ENCODE results near the gene HIBADH.

HIBADH gene

GRCh38 chr7:27655184-27655583 lies 7.5 kb downstream of the HIBADH start:
- no peak overlapping the region for H3K4ac ChIP-seq (ENCODE audit: low read depth in 1 of 2, low read length in 2 of 2)
- no peak overlapping the region for H2AFZ ChIP-seq (ENCODE audit: low read depth, low read length)
- DNase-seq: no peak
- WGBS: 100% methylated on average over 1 of the region's 1 CpG
- H3K4me3 ChIP-seq (ENCODE audit: insufficient read depth in 1 of 2, low read depth in 1 of 2, low read length in 2 of 2): no peak overlapping the region
- H3K36me3 ChIP-seq (ENCODE audit: control insufficient read depth in 1 of 2, insufficient read depth in 2 of 2, low read depth in 1 of 2, low read length in 2 of 2): peaks cover 3 to 36% of the 10 kb centered on the region in 2 experiments
- H3K14ac ChIP-seq (ENCODE audit: low read length in 2 of 2): no peak overlapping the region
- no peaks in the 10 kb centered on the region for H3K9me3 ChIP-seq (ENCODE audit: control insufficient read depth, low read length)
- H3K9ac ChIP-seq (ENCODE audit: low read length): no peak overlapping the region
- no peak overlapping the region for H3K23ac ChIP-seq (ENCODE audit: low read length in 2 of 2)
- H2BK12ac ChIP-seq (ENCODE audit: low read length in 2 of 2): no peak overlapping the region
- H3K79me1 ChIP-seq (replicated peaks; ENCODE audit: low read length, poor library complexity, severe bottlenecking): peaks cover 10% of the 10 kb centered on the region
- no peak overlapping the region for H2AK5ac ChIP-seq (ENCODE audit: low read length, severe bottlenecking)
- no peak overlapping the region for H2BK120ac ChIP-seq (ENCODE audit: low read depth, low read length)
- H2BK15ac ChIP-seq (ENCODE audit: low read depth, poor library complexity, severe bottlenecking): no peak overlapping the region
- H3K4me2 ChIP-seq (ENCODE audit: low read length, poor library complexity, severe bottlenecking): no peak overlapping the region
- H3K27ac ChIP-seq (ENCODE audit: low read length, poor library complexity, severe bottlenecking): no peak overlapping the region
- H4K91ac ChIP-seq (ENCODE audit: low read length): no peak overlapping the region
- H2BK5ac ChIP-seq (ENCODE audit: low read depth, low read length, poor library complexity, severe bottlenecking): no peak overlapping the region
- H3K4me1 ChIP-seq (ENCODE audit: control insufficient read depth, insufficient read depth, low read depth, low read length): peaks cover 3% of the 10 kb centered on the region
- H4K8ac ChIP-seq (ENCODE audit: low read length): no peak overlapping the region
- H3K18ac ChIP-seq (ENCODE audit: low read depth in 1 of 2, low read length in 2 of 2): no peak overlapping the region
- H3K27me3 ChIP-seq (ENCODE audit: control insufficient read depth in 1 of 2, insufficient read depth in 1 of 2, low read length in 2 of 2): no peaks in the 10 kb centered on the region

DNA sequence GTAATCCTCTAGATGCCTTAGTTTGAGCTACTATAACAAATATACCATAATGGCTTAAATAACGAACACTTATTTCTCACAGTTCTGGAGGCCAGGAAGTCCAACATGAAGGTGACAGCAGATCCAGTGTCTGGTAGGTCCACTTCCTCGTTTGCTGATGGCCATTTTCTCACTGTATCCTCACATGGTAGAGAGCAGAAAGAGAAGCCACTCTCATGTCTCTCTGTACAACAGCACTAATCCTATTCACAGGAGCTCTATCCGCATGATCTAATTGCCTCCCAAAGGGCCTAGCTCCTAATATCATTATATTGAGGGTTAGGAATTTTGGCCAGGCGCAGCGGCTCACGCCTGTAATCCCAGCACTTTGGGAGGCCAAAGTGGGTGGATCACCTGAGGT lies 10.2 kb downstream of the HIBADH start:
- H3K18ac ChIP-seq (ENCODE audit: low read depth in 1 of 2, low read length in 2 of 2): no peak overlapping the region
- no peaks in the 10 kb centered on the region for H3K9me3 ChIP-seq (ENCODE audit: control insufficient read depth, low read length)
- H3K23ac ChIP-seq (ENCODE audit: low read length in 2 of 2): no peak overlapping the region
- no peaks in the 10 kb centered on the region for H3K27me3 ChIP-seq (ENCODE audit: control insufficient read depth in 1 of 2, insufficient read depth in 1 of 2, low read length in 2 of 2)
- H2BK5ac ChIP-seq (ENCODE audit: low read depth, low read length, poor library complexity, severe bottlenecking): no peak overlapping the region
- no peak overlapping the region for H2BK12ac ChIP-seq (ENCODE audit: low read length in 2 of 2)
- no peak overlapping the region for H3K4me3 ChIP-seq (ENCODE audit: insufficient read depth in 1 of 2, low read depth in 1 of 2, low read length in 2 of 2)
- no peak overlapping the region for H3K4ac ChIP-seq (ENCODE audit: low read depth in 1 of 2, low read length in 2 of 2)
- H4K8ac ChIP-seq (ENCODE audit: low read length): no peak overlapping the region
- H4K91ac ChIP-seq (ENCODE audit: low read length): no peak overlapping the region
- H3K14ac ChIP-seq (ENCODE audit: low read length in 2 of 2): no peak overlapping the region
- H3K79me1 ChIP-seq (replicated peaks; ENCODE audit: low read length, poor library complexity, severe bottlenecking): peaks cover 5% of the 10 kb centered on the region
- peaks cover 3% of the 10 kb centered on the region for H3K4me1 ChIP-seq (ENCODE audit: control insufficient read depth, insufficient read depth, low read depth, low read length)
- H2AK5ac ChIP-seq (ENCODE audit: low read length, severe bottlenecking): no peak overlapping the region
- no peak overlapping the region for H3K27ac ChIP-seq (ENCODE audit: low read length, poor library complexity, severe bottlenecking)
- no peak overlapping the region for H3K9ac ChIP-seq (ENCODE audit: low read length)
- peaks cover 0 to 43% of the 10 kb centered on the region in 2 experiments for H3K36me3 ChIP-seq (ENCODE audit: control insufficient read depth in 1 of 2, insufficient read depth in 2 of 2, low read depth in 1 of 2, low read length in 2 of 2)
- H2BK15ac ChIP-seq (ENCODE audit: low read depth, poor library complexity, severe bottlenecking): no peak overlapping the region
- 95% methylated on average over 6 of the region's 6 CpGs for WGBS
- DNase-seq: no peak
- no peak overlapping the region for H2BK120ac ChIP-seq (ENCODE audit: low read depth, low read length)
- no peak overlapping the region for H3K4me2 ChIP-seq (ENCODE audit: low read length, poor library complexity, severe bottlenecking)
- H2AFZ ChIP-seq (ENCODE audit: low read depth, low read length): no peak overlapping the region

GRCh38 chr7:27651702-27652101 lies 11.0 kb downstream of the HIBADH start:
- Histone ChIP-seq H2BK12ac (ENCODE audit: low read length in 2 of 2) (no peak overlapping the region), H3K79me1 (replicated peaks; ENCODE audit: low read length, poor library complexity, severe bottlenecking) (peaks cover 2% of the 10 kb centered on the region), H3K27ac (ENCODE audit: low read length, poor library complexity, severe bottlenecking) (no peak overlapping the region), H3K14ac (ENCODE audit: low read length in 2 of 2) (no peak overlapping the region), H3K4me2 (ENCODE audit: low read length, poor library complexity, severe bottlenecking) (no peak overlapping the region), H2BK5ac (ENCODE audit: low read depth, low read length, poor library complexity, severe bottlenecking) (no peak overlapping the region), H3K9me3 (ENCODE audit: control insufficient read depth, low read length) (no peaks in the 10 kb centered on the region), H3K27me3 (ENCODE audit: control insufficient read depth in 1 of 2, insufficient read depth in 1 of 2, low read length in 2 of 2) (no peaks in the 10 kb centered on the region), H3K9ac (ENCODE audit: low read length) (no peak overlapping the region), H3K18ac (ENCODE audit: low read depth in 1 of 2, low read length in 2 of 2) (no peak overlapping the region), H2AK5ac (ENCODE audit: low read length, severe bottlenecking) (no peak overlapping the region), H2AFZ (ENCODE audit: low read depth, low read length) (no peak overlapping the region), H3K23ac (ENCODE audit: low read length in 2 of 2) (no peak overlapping the region), H3K4ac (ENCODE audit: low read depth in 1 of 2, low read length in 2 of 2) (no peak overlapping the region), H2BK120ac (ENCODE audit: low read depth, low read length) (no peak overlapping the region), H4K8ac (ENCODE audit: low read length) (no peak overlapping the region), H2BK15ac (ENCODE audit: low read depth, poor library complexity, severe bottlenecking) (no peak overlapping the region), H3K4me3 (ENCODE audit: insufficient read depth in 1 of 2, low read depth in 1 of 2, low read length in 2 of 2) (no peak overlapping the region), H3K36me3 (ENCODE audit: control insufficient read depth in 1 of 2, insufficient read depth in 2 of 2, low read depth in 1 of 2, low read length in 2 of 2) (peaks cover 0 to 42% of the 10 kb centered on the region in 2 experiments), H4K91ac (ENCODE audit: low read length) (no peak overlapping the region), H3K4me1 (ENCODE audit: control insufficient read depth, insufficient read depth, low read depth, low read length) (peaks cover 5% of the 10 kb centered on the region)
- no peak for DNase-seq

- no peak overlapping the region for H3K9ac ChIP-seq (ENCODE audit: low read length)
- H3K23ac ChIP-seq (ENCODE audit: low read length in 2 of 2): no peak overlapping the region
- H4K91ac ChIP-seq (ENCODE audit: low read length): no peak overlapping the region
- H2BK120ac ChIP-seq (ENCODE audit: low read depth, low read length): no peak overlapping the region
- H3K4me3 ChIP-seq (ENCODE audit: insufficient read depth in 1 of 2, low read depth in 1 of 2, low read length in 2 of 2): no peak overlapping the region
- no peaks in the 10 kb centered on the region for H3K27me3 ChIP-seq (ENCODE audit: control insufficient read depth in 1 of 2, insufficient read depth in 1 of 2, low read length in 2 of 2)
- peaks cover 3% of the 10 kb centered on the region for H3K79me1 ChIP-seq (replicated peaks; ENCODE audit: low read length, poor library complexity, severe bottlenecking)
- H2BK15ac ChIP-seq (ENCODE audit: low read depth, poor library complexity, severe bottlenecking): no peak overlapping the region
- no peak overlapping the region for H3K18ac ChIP-seq (ENCODE audit: low read depth in 1 of 2, low read length in 2 of 2)
- H2AK5ac ChIP-seq (ENCODE audit: low read length, severe bottlenecking): no peak overlapping the region
- H3K14ac ChIP-seq (ENCODE audit: low read length in 2 of 2): no peak overlapping the region
- H2BK12ac ChIP-seq (ENCODE audit: low read length in 2 of 2): no peak overlapping the region
- no peak overlapping the region for H2AFZ ChIP-seq (ENCODE audit: low read depth, low read length)
- H4K8ac ChIP-seq (ENCODE audit: low read length): no peak overlapping the region
- over 99% methylated on average over 4 of the region's 4 CpGs for WGBS
- no peak overlapping the region for H2BK5ac ChIP-seq (ENCODE audit: low read depth, low read length, poor library complexity, severe bottlenecking)
- no peaks in the 10 kb centered on the region for H3K9me3 ChIP-seq (ENCODE audit: control insufficient read depth, low read length)
- no peak for DNase-seq
- peaks cover 5% of the 10 kb centered on the region for H3K4me1 ChIP-seq (ENCODE audit: control insufficient read depth, insufficient read depth, low read depth, low read length)
- no peak overlapping the region for H3K4ac ChIP-seq (ENCODE audit: low read depth in 1 of 2, low read length in 2 of 2)
- no peak overlapping the region for H3K4me2 ChIP-seq (ENCODE audit: low read length, poor library complexity, severe bottlenecking)
- H3K27ac ChIP-seq (ENCODE audit: low read length, poor library complexity, severe bottlenecking): no peak overlapping the region
- H3K36me3 ChIP-seq (ENCODE audit: control insufficient read depth in 1 of 2, insufficient read depth in 2 of 2, low read depth in 1 of 2, low read length in 2 of 2): peaks cover 0 to 42% of the 10 kb centered on the region in 2 experiments
These were observed 12.4 kb downstream of the HIBADH start for GRCh38 chr7:27650283-27650682.

Data from mesenchymal stem cell (in vitro differentiated cells and primary cell).